ENCODE results near the gene STK11IP. TPM values are rescaled to one million over a fixed set of nuclear protein-coding genes. Genes with fewer than 3 reads are reported as not detected.

STK11IP gene
- total RNA-seq, 1 donor from 2014 or later: 25.5 TPM

DNA sequence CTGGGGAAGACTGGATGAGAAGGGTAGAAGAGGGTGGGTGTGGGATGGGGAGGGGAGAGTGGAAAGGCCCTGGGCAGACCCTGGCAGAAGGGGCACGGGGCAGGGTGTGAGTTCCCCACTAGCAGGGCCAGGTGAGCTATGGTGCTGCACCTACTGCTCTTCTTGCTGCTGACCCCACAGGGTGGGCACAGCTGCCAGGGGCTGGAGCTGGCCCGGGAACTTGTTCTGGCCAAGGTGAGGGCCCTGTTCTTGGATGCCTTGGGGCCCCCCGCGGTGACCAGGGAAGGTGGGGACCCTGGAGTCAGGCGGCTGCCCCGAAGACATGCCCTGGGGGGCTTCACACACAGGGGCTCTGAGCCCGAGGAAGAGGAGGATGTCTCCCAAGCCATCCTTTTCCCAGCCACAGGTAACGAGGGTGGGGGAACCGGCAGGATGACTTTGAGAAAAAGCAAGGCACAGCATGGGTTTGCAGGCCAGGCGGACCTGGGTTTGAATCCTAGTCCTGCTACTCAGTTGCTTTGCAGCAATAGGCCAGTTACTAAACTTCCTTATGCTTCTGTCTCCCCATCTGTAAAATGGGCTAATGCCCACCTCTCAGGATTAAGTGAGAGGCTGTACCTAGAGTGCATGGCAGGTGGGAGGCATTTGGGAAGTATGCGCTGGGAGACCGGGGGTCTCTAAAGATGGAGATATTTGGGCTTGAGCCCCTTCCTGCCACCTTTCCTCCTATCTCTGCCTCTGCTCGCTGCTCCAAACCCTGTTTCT, 25.2 kb upstream of the STK11IP start, which contains the start of gene INHA:
TSS of gene INHA (plus strand) at position 74 of the 765 bp plus-strand sequence. CDS start at position 139, 65 bp downstream.
- DNase-seq (ENCODE audit: low spot score): no peak
- peaks cover 2% of the 10 kb centered on the region for H3K36me3 Mint-ChIP-seq (ENCODE audit: low read depth)
- H3K4me3 Mint-ChIP-seq (ENCODE audit: unreplicated experiment): peak within 1 kb of the TSS; percentile 67
- no peaks in the 10 kb centered on the region for H3K9me3 Mint-ChIP-seq (ENCODE audit: low read depth)
- H3K27me3 Mint-ChIP-seq (ENCODE audit: low read depth): no peaks in the 10 kb centered on the region
- peak within 1 kb of the TSS; percentile 69 for H3K27ac Mint-ChIP-seq (ENCODE audit: unreplicated experiment)
- no peak for TF ChIP-seq CTCF (IDR thresholded peaks at IDR 0.05)
- peaks cover 28% of the 10 kb centered on the region for H3K4me1 Mint-ChIP-seq (ENCODE audit: low read depth)

DNA sequence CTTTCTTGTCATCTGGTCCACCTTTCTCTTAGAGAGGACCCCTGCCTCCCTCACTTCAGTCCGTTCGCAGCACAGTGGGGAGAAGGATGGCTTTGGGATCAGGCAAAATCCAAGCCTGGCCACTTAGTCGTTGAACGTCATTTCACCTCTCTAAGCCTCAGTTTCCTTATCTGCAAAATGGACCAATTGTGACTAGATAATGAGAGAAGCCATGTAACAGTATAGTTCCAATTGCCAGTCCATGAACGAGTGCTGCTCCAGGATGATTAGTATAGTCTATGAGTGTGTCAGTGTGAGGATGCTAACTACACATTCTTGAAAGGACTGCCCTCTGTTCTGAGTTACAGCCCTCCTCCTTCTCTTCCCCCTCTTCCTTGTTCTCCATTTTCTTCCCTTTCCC, 24.5 kb upstream of the STK11IP start:
- no peak for TF ChIP-seq CTCF (IDR thresholded peaks at IDR 0.05)
- H3K4me3 Mint-ChIP-seq (ENCODE audit: unreplicated experiment): no peak overlapping the region
- no peaks in the 10 kb centered on the region for H3K9me3 Mint-ChIP-seq (ENCODE audit: low read depth)
- H3K4me1 Mint-ChIP-seq (ENCODE audit: low read depth): peaks cover 28% of the 10 kb centered on the region
- no peak for DNase-seq (ENCODE audit: low spot score)
- H3K36me3 Mint-ChIP-seq (ENCODE audit: low read depth): no peaks in the 10 kb centered on the region
- no peaks in the 10 kb centered on the region for H3K27me3 Mint-ChIP-seq (ENCODE audit: low read depth)
- no peak overlapping the region for H3K27ac Mint-ChIP-seq (ENCODE audit: unreplicated experiment)

- H3K4me3 Mint-ChIP-seq (ENCODE audit: unreplicated experiment): no peak overlapping the region
- no peaks in the 10 kb centered on the region for H3K9me3 Mint-ChIP-seq (ENCODE audit: low read depth)
- H3K27me3 Mint-ChIP-seq (ENCODE audit: low read depth): no peaks in the 10 kb centered on the region
- H3K36me3 Mint-ChIP-seq (ENCODE audit: low read depth): no peaks in the 10 kb centered on the region
- no peak for TF ChIP-seq CTCF (IDR thresholded peaks at IDR 0.05)
- no peak overlapping the region for H3K27ac Mint-ChIP-seq (ENCODE audit: unreplicated experiment)
- peaks cover 27% of the 10 kb centered on the region for H3K4me1 Mint-ChIP-seq (ENCODE audit: low read depth)
- DNase-seq (ENCODE audit: low spot score): no peak
These were observed 23.0 kb upstream of the STK11IP start for GRCh38 chr2:219574484-219575311.

- H3K9me3 Mint-ChIP-seq (ENCODE audit: low read depth): no peaks in the 10 kb centered on the region
- no peak for TF ChIP-seq CTCF (IDR thresholded peaks at IDR 0.05)
- H3K36me3 Mint-ChIP-seq (ENCODE audit: low read depth): no peaks in the 10 kb centered on the region
- H3K4me1 Mint-ChIP-seq (ENCODE audit: low read depth): peaks cover 22% of the 10 kb centered on the region
- no peak for DNase-seq (ENCODE audit: low spot score)
- H3K27ac Mint-ChIP-seq (ENCODE audit: unreplicated experiment): no peak overlapping the region
- no peak overlapping the region for H3K4me3 Mint-ChIP-seq (ENCODE audit: unreplicated experiment)
- H3K27me3 Mint-ChIP-seq (ENCODE audit: low read depth): no peaks in the 10 kb centered on the region
These were observed 21.8 kb upstream of the STK11IP start for GRCh38 chr2:219575566-219576504.
